HepG2 (cell line): ENCODE measurements around the gene UBAC1. TPM values are rescaled to one million over a fixed set of nuclear protein-coding genes. Genes with fewer than 3 reads are reported as not detected.

Experiments used
- ATF4 ChIP-seq, 2 experiments: fragments of 450-650 bp in 1 of 2; sonication (generic) in 1 of 2; formaldehyde crosslinking; IDR thresholded peaks; 2 replicates each; pipeline versions ENCODE4 v1.5.0 to v1.8.0; 2020 to 2022; ENCODE audit warnings: mild to moderate bottlenecking in 1 of 2, missing genetic modification reagents in 1 of 2
- FOXC1 ChIP-seq: sonication (generic); formaldehyde crosslinking; IDR thresholded peaks from 2 replicates; pipeline ENCODE4 v1.8.0; 2022; ENCODE audit warnings: mild to moderate bottlenecking, missing genetic modification reagents, borderline replicate concordance
- FOXP4 ChIP-seq: sonication (generic); formaldehyde crosslinking; IDR thresholded peaks from 2 replicates; pipeline ENCODE4 v1.4.0; 2020; ENCODE audit warnings: missing genetic modification reagents
- HMG20B ChIP-seq: conservative IDR thresholded peaks from 2 replicates; pipeline ENCODE4 v1.6.1; 2016; ENCODE audit warnings: missing genetic modification reagents, missing compliant biosample characterization
- HNRNPH1 ChIP-seq: fragments of 200-400 bp; formaldehyde crosslinking; optimal IDR thresholded peaks from 2 replicates; pipeline ENCODE3; 2017; ENCODE audit warnings: mild to moderate bottlenecking, low read depth, low read length
- MTA3 ChIP-seq: sonication (generic); formaldehyde crosslinking; IDR thresholded peaks from 2 replicates; pipeline ENCODE4 v1.4.0; 2020; ENCODE audit warnings: missing genetic modification reagents
- SOX6 ChIP-seq, 2 experiments: fragments of 450-650 bp in 1 of 2; sonication (generic) in 1 of 2; formaldehyde crosslinking in 1 of 2; IDR thresholded peaks; 2 replicates each; pipeline versions ENCODE4 v1.4.0 to v1.6.1; 2017 to 2020; ENCODE audit warnings: antibody characterized with exemption in 1 of 2, mild to moderate bottlenecking in 1 of 2, missing genetic modification reagents in 1 of 2
- SRSF4 ChIP-seq: fragments of 200-400 bp; formaldehyde crosslinking; IDR thresholded peaks from one replicate; pipeline ENCODE4 v1.6.1; 2018; ENCODE audit warnings: mild to moderate bottlenecking, low read depth, low read length, moderate library complexity; ENCODE audit not compliant: poor library complexity, severe bottlenecking
- SRY ChIP-seq: sonication (generic); formaldehyde crosslinking; IDR thresholded peaks from 2 replicates; pipeline ENCODE4 v1.8.0; 2022; ENCODE audit warnings: mild to moderate bottlenecking, missing genetic modification reagents
- ZMYM3 ChIP-seq: sonication (generic); formaldehyde crosslinking; IDR thresholded peaks from 2 replicates; pipeline ENCODE4 v1.5.1; 2020; ENCODE audit warnings: mild to moderate bottlenecking, missing genetic modification reagents
- ZNF441 ChIP-seq: sonication (generic); formaldehyde crosslinking; IDR thresholded peaks from 2 replicates; pipeline ENCODE4 v1.7.0; 2021; ENCODE audit warnings: missing genetic modification reagents, borderline replicate concordance
- ZNF572 ChIP-seq: sonication (generic); formaldehyde crosslinking; IDR thresholded peaks from 2 replicates; pipeline ENCODE4 v1.5.1; 2020; ENCODE audit warnings: mild to moderate bottlenecking, missing genetic modification reagents
- ZNF878 ChIP-seq: sonication (generic); formaldehyde crosslinking; IDR thresholded peaks from 2 replicates; pipeline ENCODE4 v1.8.1; 2023; ENCODE audit warnings: mild to moderate bottlenecking, missing genetic modification reagents, moderate library complexity
- polyA plus RNA-seq, 8 experiments: library from polyadenylated mRNA; depleted of rRNA in 3 of 8; stranded (reverse) in 7 of 8; unstranded in 1 of 8; fragments of >200 nt; fragmentation: Illumina TruSeq in 4 of 8; extraction: Trizol in 4 of 8; gene quantifications; 2 replicates each; pipeline versions ENCODE4 v1.2.1 to v1.2.3, GENCODE V29; 2011 to 2016; ENCODE audit warnings: low read depth in 4 of 8, missing spikeins in 1 of 8, mixed read lengths in 1 of 8; ENCODE audit not compliant: insufficient read depth in 1 of 8
- total RNA-seq, 5 experiments: library from RNA; depleted of rRNA; stranded (reverse); fragments of >200 nt; fragmentation: Illumina TruSeq; extraction: Trizol; gene quantifications; 2 replicates each; pipeline ENCODE4 v1.2.3, GENCODE V29; 2016; ENCODE audit warnings: low read depth in 1 of 5

The UBAC1 gene
- total and polyA plus RNA-seq, 2 of the 13 experiments (the other 11 are each of a cell fraction or from before 2014, with no cell fraction given): 32.2 to 34.1 TPM

GRCh38 chr9:135970128-135970815 lies 9.1 kb upstream of the UBAC1 start (continued):
- TF ChIP-seq ATF4 (CRISPR knock-in tag; IDR thresholded peaks at IDR 0.05) (no peak), SRSF4 (no peak), HNRNPH1 (no peak), SRY (CRISPR knock-in tag) (no peak), ZNF878 (CRISPR knock-in tag) (no peak), FOXC1 (CRISPR knock-in tag) (no peak), HMG20B (CRISPR knock-in tag) (no peak), ZMYM3 (CRISPR knock-in tag) (no peak), FOXP4 (CRISPR knock-in tag) (no peak), ZNF441 (CRISPR knock-in tag) (no peak), MTA3 (CRISPR knock-in tag) (no peak), ZNF572 (CRISPR knock-in tag) (no peak), SOX6 (IDR thresholded peaks at IDR 0.05) (no peak), SOX6 (CRISPR knock-in tag; IDR thresholded peaks at IDR 0.05) (no peak)
